ENCODE data around the gene FBXL19. TPM values are rescaled to one million over a fixed set of nuclear protein-coding genes. Genes with fewer than 3 reads are reported as not detected.

Gene FBXL19
- total and polyA plus RNA-seq, 5 donors from 2014 or later, result 0.14 to 13.0 (median 0.19) TPM; not detected in 1

Other genes with a start within 250 kb of the FBXL19 start
- 83.0 TPM for gene SRCAP, start 224.4 kb upstream of the FBXL19 start, total RNA-seq
- 10 to 100 TPM in 1 of 4 donors, 1 to 10 TPM in 3; 4.9 to 12.4 (median 7.5) TPM for gene SRCAP, start 224.4 kb upstream of the FBXL19 start, polyA plus RNA-seq
- gene PHKG2, start 175.1 kb upstream of the FBXL19 start, total RNA-seq, result 43.9 TPM
- 10 to 100 TPM; 39.5 to 48.5 (median 44.7) TPM for gene PHKG2, start 175.1 kb upstream of the FBXL19 start, polyA plus RNA-seq
- 1.8 TPM for gene CFAP119, start 161.5 kb upstream of the FBXL19 start, total RNA-seq
- gene CFAP119, start 161.5 kb upstream of the FBXL19 start, polyA plus RNA-seq, result 1 to 10 TPM in 1 of 4 donors, under 1 TPM in 2, not detected in 1; 0.23 to 1.5 (median 0.59) TPM
- 66.2 TPM for gene RNF40, start 161.2 kb upstream of the FBXL19 start, total RNA-seq
- gene RNF40, start 161.2 kb upstream of the FBXL19 start, polyA plus RNA-seq, result 10 to 100 TPM; 19.0 to 26.9 (median 22.9) TPM
- 0.49 TPM for gene ZNF629, start 136.4 kb upstream of the FBXL19 start, total RNA-seq
- under 1 TPM; 0.23 to 0.79 (median 0.39) TPM for gene ZNF629, start 136.4 kb upstream of the FBXL19 start, polyA plus RNA-seq
- 22.9 TPM for gene BCL7C, start 29.5 kb upstream of the FBXL19 start, total RNA-seq
- gene BCL7C, start 29.5 kb upstream of the FBXL19 start, polyA plus RNA-seq, result 10 to 100 TPM; 31.4 to 43.7 (median 41.2) TPM
- gene CTF1, start 27.0 kb upstream of the FBXL19 start, total RNA-seq, result 0.30 TPM
- gene CTF1, start 27.0 kb upstream of the FBXL19 start, polyA plus RNA-seq, result not detected
- 7.7 TPM for gene ORAI3, start 25.5 kb downstream of the FBXL19 start, total RNA-seq
- gene ORAI3, start 25.5 kb downstream of the FBXL19 start, polyA plus RNA-seq, result 10 to 100 TPM; 30.7 to 34.7 (median 31.7) TPM
- 35.2 TPM for gene SETD1A, start 34.2 kb downstream of the FBXL19 start, total RNA-seq
- 1 to 10 TPM in 1 of 4 donors, under 1 TPM in 3; 0.33 to 1.4 (median 0.63) TPM for gene SETD1A, start 34.2 kb downstream of the FBXL19 start, polyA plus RNA-seq
- gene HSD3B7, start 61.6 kb downstream of the FBXL19 start, total RNA-seq, result not detected
- under 1 TPM in 2 of 4 donors, not detected in 2; 0.07 to 0.31 TPM for gene HSD3B7, start 61.6 kb downstream of the FBXL19 start, polyA plus RNA-seq
- 0.74 TPM for gene STX1B, start 87.1 kb downstream of the FBXL19 start, total RNA-seq
- gene STX1B, start 87.1 kb downstream of the FBXL19 start, polyA plus RNA-seq, result not detected
- gene STX4, start 110.0 kb downstream of the FBXL19 start, total RNA-seq, result 80.7 TPM
- 10 to 100 TPM; 19.1 to 28.0 (median 25.0) TPM for gene STX4, start 110.0 kb downstream of the FBXL19 start, polyA plus RNA-seq
- 16.8 TPM for gene ZNF668, start 150.7 kb downstream of the FBXL19 start, total RNA-seq
- 10 to 100 TPM in 1 of 4 donors, 1 to 10 TPM in 3; 6.4 to 15.8 (median 7.6) TPM for gene ZNF668, start 150.7 kb downstream of the FBXL19 start, polyA plus RNA-seq
- 23.4 TPM for gene ZNF646, start 150.8 kb downstream of the FBXL19 start, total RNA-seq
- gene ZNF646, start 150.8 kb downstream of the FBXL19 start, polyA plus RNA-seq, result 1 to 10 TPM; 2.2 to 5.5 (median 3.4) TPM
- gene PRSS53, start 165.4 kb downstream of the FBXL19 start, total RNA-seq, result 8.2 TPM
- gene PRSS53, start 165.4 kb downstream of the FBXL19 start, polyA plus RNA-seq, result 1 to 10 TPM in 1 of 4 donors, under 1 TPM in 3; 0.41 to 1.7 (median 0.59) TPM
- gene VKORC1, start 171.2 kb downstream of the FBXL19 start, total RNA-seq, result 38.1 TPM
- gene VKORC1, start 171.2 kb downstream of the FBXL19 start, polyA plus RNA-seq, result 100 to 1,000 TPM in 3 of 4 donors, 10 to 100 TPM in 1; 97.8 to 113 (median 105) TPM
- 8.2 TPM for gene BCKDK, start 184.8 kb downstream of the FBXL19 start, total RNA-seq
- gene BCKDK, start 184.8 kb downstream of the FBXL19 start, polyA plus RNA-seq, result 10 to 100 TPM; 19.5 to 24.7 (median 23.5) TPM
- 103 TPM for gene KAT8, start 194.1 kb downstream of the FBXL19 start, total RNA-seq
- 10 to 100 TPM; 31.8 to 49.2 (median 44.4) TPM for gene KAT8, start 194.1 kb downstream of the FBXL19 start, polyA plus RNA-seq
- gene PRSS8, start 212.2 kb downstream of the FBXL19 start, total RNA-seq, result not detected
- gene PRSS8, start 212.2 kb downstream of the FBXL19 start, polyA plus RNA-seq, result not detected
- gene PRSS36, start 226.5 kb downstream of the FBXL19 start, total RNA-seq, result 0.39 TPM
- 1 to 10 TPM in 3 of 4 donors, under 1 TPM in 1; 0.46 to 1.4 (median 1.2) TPM for gene PRSS36, start 226.5 kb downstream of the FBXL19 start, polyA plus RNA-seq

Measured in CD4-positive, CD25-positive, alpha-beta regulatory T cell (primary cell).